Ectodermal cell (in vitro differentiated cells): ENCODE results near the gene RAP1GDS1.

ENCODE experiments used
- H3K27ac ChIP-seq: 2 replicates; pipeline ENCODE4 v1.7.0; 2013; ENCODE audit warnings: mild to moderate bottlenecking, low read depth, low read length; ENCODE audit not compliant: insufficient read depth, poor library complexity, severe bottlenecking
- H3K27me3 ChIP-seq: 2 replicates; pipeline ENCODE4 v1.7.0; 2013; ENCODE audit warnings: mild to moderate bottlenecking, low read length; ENCODE audit not compliant: insufficient read depth, control insufficient read depth, poor library complexity, severe bottlenecking
- H3K36me3 ChIP-seq: one replicate; pipeline ENCODE4 v1.7.0; 2013; ENCODE audit warnings: low read length; ENCODE audit not compliant: control insufficient read depth, insufficient read depth
- H3K4me1 ChIP-seq: one replicate; pipeline ENCODE4 v1.7.0; 2013; ENCODE audit warnings: low read length; ENCODE audit not compliant: control insufficient read depth, insufficient read depth
- H3K4me3 ChIP-seq: 2 replicates; pipeline ENCODE4 v1.7.0; 2013; ENCODE audit warnings: low read depth, low read length, control low read depth; ENCODE audit not compliant: insufficient read depth
- H3K9me3 ChIP-seq: 2 replicates; pipeline ENCODE4 v1.7.0; 2013; ENCODE audit warnings: mild to moderate bottlenecking, low read length, moderate library complexity; ENCODE audit not compliant: control insufficient read depth
- WGBS, 2 experiments: methylation state at CpG; one replicate each; pipeline ENCODE4 v1.1.7; 2013; ENCODE audit warnings: missing lambda C conversion rate in 2 of 2; 5-methylcytosine and 5-hydroxymethylcytosine counted together

The RAP1GDS1 gene

DNA sequence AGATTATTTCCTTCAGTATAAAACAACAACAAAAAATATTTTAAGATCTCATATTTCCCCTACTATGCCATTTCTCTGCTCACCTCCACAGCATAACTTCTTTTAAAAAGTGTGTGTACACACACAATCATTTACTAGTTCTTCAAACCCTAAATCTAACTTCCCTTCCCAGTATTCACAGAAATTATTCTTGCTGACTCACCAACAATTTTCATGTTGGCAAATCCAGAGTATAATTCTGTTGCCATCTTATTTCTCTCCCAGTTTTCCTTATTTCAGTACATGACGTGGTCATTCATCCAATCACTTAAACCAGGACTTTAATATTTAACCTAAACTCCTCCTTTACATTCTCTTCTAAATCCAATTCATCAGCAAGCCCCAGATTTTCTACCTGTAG, 11.4 kb upstream of the RAP1GDS1 start:
- Histone ChIP-seq H3K9me3 (no peaks in the 10 kb centered on the region), H3K4me3 (no peak overlapping the region), H3K27me3 (no peaks in the 10 kb centered on the region), H3K4me1 (no peaks in the 10 kb centered on the region), H3K27ac (no peak overlapping the region), H3K36me3 (no peaks in the 10 kb centered on the region)
- WGBS, 2 experiments: 89 to 93% methylated on average over 1 of the region's 1 CpG

DNA sequence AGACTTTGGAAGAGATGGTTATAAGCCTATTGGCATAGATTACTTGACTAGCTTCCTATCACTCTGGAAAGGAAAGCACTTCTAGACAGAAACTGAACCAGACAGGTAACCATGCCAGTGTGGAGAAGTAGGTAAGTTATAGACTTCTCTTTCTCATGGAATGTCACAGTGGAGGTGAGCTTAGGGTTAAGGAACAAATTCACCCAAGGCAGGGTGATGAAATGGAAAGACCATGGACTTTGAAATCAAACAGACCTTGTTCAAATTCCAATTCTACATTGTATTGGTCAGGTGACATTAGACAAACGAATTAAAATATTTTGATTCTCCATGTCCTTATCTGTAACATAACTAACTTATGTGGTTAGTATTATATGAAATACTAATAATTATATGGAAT, 7.7 kb upstream of the RAP1GDS1 start:
- H3K4me1 ChIP-seq: no peaks in the 10 kb centered on the region
- H3K4me3 ChIP-seq: no peak overlapping the region
- no CpG with 5 or more reads among the region's 1 CpG for WGBS, 2 experiments
- no peaks in the 10 kb centered on the region for H3K36me3 ChIP-seq
- H3K27ac ChIP-seq: no peak overlapping the region
- H3K9me3 ChIP-seq: no peaks in the 10 kb centered on the region
- no peaks in the 10 kb centered on the region for H3K27me3 ChIP-seq

DNA sequence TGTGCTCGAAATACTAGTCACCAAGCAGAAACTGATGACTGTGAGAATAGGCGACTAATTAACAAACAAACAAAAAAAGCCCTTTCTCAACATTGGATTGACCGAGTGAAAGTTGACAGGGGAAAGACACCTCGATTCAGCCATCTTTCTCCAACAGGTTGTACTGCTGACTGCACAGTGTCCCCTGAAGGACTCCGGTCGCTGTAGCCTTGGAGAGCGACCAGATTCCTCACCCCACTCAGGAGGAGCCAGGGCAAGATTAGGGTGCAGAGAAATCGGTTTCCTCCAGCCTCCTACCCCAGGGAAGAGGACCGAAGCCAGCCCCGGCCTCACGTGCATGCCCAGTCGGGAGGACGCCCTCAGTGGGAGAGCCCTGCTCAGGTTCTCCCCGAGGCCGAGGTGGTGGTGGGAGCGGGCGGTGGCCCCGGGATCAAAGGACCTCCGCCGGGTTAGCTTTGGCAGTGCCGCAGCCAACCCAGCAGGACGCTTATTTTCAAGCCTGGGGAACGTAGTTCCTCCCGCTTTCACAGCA, 1.1 kb upstream of the RAP1GDS1 start:
- Histone ChIP-seq H3K4me3 (peak overlapping the region; percentile 85), H3K9me3 (no peaks in the 10 kb centered on the region), H3K36me3 (no peaks in the 10 kb centered on the region), H3K27ac (peak overlapping the region; percentile 98), H3K4me1 (peaks cover 8% of the 10 kb centered on the region), H3K27me3 (no peaks in the 10 kb centered on the region)
- WGBS, 2 experiments: 6 to 7% methylated on average over 24 of the region's 24 CpGs

DNA sequence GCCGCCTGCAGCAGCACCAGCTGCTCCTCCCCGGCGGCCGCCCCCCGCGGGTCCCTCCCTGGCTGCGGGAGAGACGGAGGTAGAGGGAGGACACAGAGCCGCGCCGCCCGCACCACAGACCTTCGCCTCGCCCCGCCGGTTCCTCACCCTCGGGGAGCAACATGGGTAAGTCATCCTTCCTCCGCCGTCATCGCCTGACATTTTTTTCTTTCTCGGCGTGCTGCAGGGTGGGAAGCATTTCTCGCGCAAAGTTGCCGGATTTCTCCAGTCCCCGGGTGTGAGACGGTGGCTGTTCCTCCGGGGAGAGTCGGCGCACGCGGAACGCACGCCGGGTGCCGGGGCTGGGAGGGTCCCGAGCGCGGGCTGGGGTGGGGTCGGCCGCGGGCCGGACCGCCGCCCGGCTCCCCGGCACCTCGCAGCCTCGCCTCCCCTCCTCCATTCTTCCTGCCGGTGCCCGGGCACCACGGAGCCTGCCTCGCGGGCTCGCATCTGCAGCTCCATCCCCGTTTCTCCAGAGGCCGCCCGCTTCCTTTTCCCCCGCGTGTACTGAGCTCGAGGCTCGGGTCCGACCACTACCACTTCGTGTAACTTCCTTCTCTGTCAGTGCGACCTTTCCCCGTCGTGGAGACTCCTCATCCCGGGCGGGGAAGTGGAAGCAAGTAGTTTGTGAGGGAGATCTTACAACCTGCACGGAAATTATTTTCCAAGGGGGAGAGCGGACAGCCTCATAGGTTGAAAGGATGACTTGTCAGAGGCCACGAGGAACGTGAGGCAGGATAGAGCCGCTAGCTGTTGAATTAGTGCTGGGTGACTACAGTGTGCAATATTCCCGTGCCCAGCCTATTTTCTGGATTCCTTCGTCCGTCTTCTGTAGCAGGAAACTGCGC, 464 bp downstream of the RAP1GDS1 start:
- Histone ChIP-seq H3K27me3 (no peaks in the 10 kb centered on the region), H3K36me3 (no peaks in the 10 kb centered on the region), H3K9me3 (no peaks in the 10 kb centered on the region), H3K27ac (peak overlapping the region; percentile 47), H3K4me3 (peak overlapping the region; percentile 82), H3K4me1 (peaks cover 8% of the 10 kb centered on the region)
- 1% methylated on average over 78 of the region's 78 CpGs for WGBS, 2 experiments

DNA sequence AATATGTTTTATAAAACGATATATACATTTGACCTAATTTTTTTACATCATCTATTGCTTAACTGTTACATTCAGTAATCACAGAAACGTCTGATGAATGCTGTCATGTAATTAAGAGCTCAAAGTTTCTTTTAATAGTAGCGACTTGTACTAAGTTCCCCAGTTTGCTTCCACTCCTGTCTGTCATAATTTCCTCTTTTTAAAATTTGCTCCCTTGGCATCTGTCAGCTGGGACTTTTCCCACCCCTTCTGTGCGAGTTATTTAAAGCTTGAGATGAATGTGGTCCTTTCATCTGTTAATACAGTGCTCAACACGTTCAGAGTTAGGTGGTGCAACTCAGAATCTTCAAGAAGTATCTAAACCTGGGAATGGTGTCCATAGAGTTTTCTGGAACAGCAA, 1.2 kb downstream of the RAP1GDS1 start:
- Histone ChIP-seq H3K36me3 (no peaks in the 10 kb centered on the region), H3K27me3 (no peaks in the 10 kb centered on the region), H3K27ac (no peak overlapping the region), H3K4me3 (peak overlapping the region; percentile 82), H3K9me3 (no peaks in the 10 kb centered on the region), H3K4me1 (peaks cover 8% of the 10 kb centered on the region)
- 17 to 22% methylated on average over 4 of the region's 5 CpGs for WGBS, 2 experiments

DNA sequence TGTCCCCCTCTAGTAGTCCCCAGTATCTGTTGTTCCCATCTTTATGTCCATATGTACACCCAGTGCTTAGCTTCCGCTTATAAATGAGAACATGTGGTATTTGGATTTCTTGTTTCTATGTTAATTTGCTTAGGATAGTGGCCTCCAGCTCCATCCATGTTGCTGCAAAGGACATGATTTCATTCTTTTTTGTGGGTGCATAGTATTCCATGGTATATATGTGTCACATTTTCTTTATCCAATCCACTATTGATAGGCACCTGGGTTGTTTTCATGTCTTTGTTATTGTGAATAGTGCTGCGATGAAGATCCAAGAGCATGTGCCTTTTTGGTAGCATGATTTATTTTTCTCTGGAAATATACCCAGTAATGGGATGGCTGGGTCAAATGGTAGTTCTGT, 6.3 kb downstream of the RAP1GDS1 start:
- Histone ChIP-seq H3K4me3 (no peak overlapping the region), H3K27me3 (no peaks in the 10 kb centered on the region), H3K27ac (no peak overlapping the region), H3K4me1 (no peaks in the 10 kb centered on the region), H3K9me3 (no peaks in the 10 kb centered on the region), H3K36me3 (peaks cover 3% of the 10 kb centered on the region)
- WGBS, 2 experiments: 79 to 93% methylated on average over 2 of the region's 2 CpGs

DNA sequence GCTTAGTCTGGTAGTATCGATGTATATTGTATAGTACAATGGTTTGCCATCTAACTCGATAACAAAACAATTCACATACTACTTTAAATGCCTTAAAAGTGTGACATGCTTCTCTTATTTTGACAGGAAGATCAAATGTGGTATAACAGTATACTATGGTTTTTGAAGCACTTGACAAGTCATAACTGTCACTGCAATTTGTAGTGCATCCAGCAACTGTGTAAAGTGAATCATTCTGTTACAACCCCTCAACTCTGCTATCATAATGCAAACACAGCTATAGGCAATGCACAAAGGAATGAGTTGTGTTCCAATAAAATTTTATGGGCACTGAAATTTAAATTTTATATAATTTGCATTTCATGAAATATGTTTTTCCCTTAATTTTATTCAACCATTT, 14.0 kb downstream of the RAP1GDS1 start:
- WGBS, 2 experiments: 80 to 100% methylated on average over 1 of the region's 2 CpGs

DNA sequence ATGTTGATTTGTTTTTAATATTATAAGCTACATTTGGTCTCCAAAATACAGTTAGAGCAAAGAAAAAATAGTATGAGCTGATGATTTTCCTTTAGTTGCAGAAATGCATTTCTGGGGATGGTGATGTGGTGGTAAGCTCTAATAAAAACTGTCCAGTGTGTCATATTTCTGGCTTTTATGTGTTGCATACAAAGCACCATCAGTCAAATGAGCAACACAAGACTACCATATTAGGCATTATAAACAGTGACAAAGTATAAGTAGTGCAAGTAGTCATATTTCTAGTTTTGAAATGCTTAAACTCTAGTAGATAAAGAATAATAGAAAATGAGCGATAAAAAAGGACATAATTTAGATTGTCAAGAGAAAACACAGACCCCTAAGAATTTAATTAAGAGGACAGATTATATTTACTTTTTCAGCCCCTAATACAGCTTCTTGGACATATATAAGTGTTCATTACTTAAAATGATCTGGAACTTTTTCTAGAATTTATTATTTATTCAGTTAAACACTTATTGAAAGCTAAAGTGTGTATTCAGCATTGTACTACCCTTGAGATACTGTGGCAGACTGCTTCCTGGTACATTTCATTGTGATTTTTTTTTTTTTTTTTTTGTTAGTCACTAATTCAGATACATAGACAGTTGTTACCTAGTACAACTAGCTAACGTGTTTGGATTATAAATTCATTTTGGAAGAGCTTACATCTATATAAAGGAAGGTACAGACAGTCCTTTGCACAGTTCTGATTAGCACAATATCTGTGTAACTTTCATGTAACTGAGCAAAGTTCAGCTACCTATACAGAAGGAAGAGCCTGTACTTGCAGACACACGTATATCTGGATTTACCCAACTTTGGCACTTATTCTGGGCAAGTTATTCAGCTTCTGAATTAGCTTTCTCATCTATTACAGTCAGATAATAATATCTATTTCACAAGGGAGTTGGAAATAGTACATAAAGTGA, 22.3 kb downstream of the RAP1GDS1 start:
- Histone ChIP-seq H3K36me3 (no peaks in the 10 kb centered on the region), H3K4me1 (peaks cover 5% of the 10 kb centered on the region), H3K27ac (no peak overlapping the region), H3K4me3 (no peak overlapping the region), H3K27me3 (no peaks in the 10 kb centered on the region), H3K9me3 (no peaks in the 10 kb centered on the region)
- 95 to 96% methylated on average over 2 to 3 of the region's 3 CpGs for WGBS, 2 experiments

More for the DNA sequence above, 14.0 kb downstream of the RAP1GDS1 start:
- H3K9me3 ChIP-seq: no peaks in the 10 kb centered on the region
- no peaks in the 10 kb centered on the region for H3K27me3 ChIP-seq
- peaks cover 3% of the 10 kb centered on the region for H3K36me3 ChIP-seq
- no peak overlapping the region for H3K4me3 ChIP-seq
- H3K4me1 ChIP-seq: no peaks in the 10 kb centered on the region
- no peak overlapping the region for H3K27ac ChIP-seq

DNA sequence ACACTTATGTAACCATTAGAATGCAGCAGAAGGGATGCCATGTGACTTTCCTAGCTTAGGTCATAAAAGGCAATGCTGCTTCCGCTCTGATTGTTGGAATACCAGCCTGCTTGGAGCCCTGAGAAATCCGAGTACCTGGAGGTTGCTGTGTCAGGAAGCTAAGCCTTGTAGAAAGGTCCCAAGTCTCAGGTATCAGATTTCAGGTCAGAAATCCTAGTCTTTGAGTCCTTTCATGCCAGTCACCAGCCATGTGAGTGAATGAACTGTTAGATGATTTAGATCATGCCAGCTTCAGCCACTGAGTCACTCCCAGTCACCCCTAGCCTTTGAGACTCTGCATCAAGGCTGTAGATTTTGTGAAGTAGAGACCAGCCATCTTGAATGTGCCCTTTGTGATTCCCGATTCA, 23.5 kb downstream of the RAP1GDS1 start:
- WGBS, 2 experiments: 66 to 68% methylated on average over 3 of the region's 3 CpGs
- Histone ChIP-seq H3K4me3 (no peak overlapping the region), H3K4me1 (peaks cover 5% of the 10 kb centered on the region), H3K9me3 (no peaks in the 10 kb centered on the region), H3K27ac (peak overlapping the region; percentile 47), H3K36me3 (no peaks in the 10 kb centered on the region), H3K27me3 (no peaks in the 10 kb centered on the region)

DNA sequence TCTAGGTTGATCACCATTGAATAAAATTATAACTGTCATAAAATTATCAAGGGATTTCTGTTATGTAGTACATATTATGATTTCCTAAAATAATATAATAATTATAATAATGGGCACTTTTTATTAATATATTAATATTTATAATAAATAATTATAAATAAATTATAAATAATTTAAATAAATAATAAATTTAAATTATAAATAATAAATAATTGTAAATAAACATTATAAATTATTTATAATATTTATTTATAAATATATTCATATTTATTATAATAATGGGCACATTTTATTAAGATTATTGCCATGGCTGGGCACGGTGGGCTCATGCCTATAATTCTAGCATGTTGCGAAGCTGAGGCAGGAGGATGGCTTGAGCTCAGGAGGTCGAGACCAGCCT, 24.5 kb downstream of the RAP1GDS1 start:
- no peaks in the 10 kb centered on the region for H3K27me3 ChIP-seq
- peaks cover 5% of the 10 kb centered on the region for H3K4me1 ChIP-seq
- H3K36me3 ChIP-seq: no peaks in the 10 kb centered on the region
- 96% methylated on average over 3 of the region's 3 CpGs for WGBS, 2 experiments
- no peak overlapping the region for H3K4me3 ChIP-seq
- H3K27ac ChIP-seq: no peak overlapping the region
- H3K9me3 ChIP-seq: no peaks in the 10 kb centered on the region
